PC-9 (cell line): ENCODE data around the gene PTPN22. TPM values are rescaled to one million over a fixed set of nuclear protein-coding genes. Genes with fewer than 3 reads are reported as not detected.

ENCODE experiments used
- BruUV-seq: library from RNA; stranded (reverse); fragments of 400-500 nt; replicated peaks from 2 replicates; lab custom pipeline; 2021; lab: Mats Ljungman, UMichigan
- CTCF ChIA-PET: fragments of 300-600 bp; sonication (Branson Sonifier 250); formaldehyde crosslinking; loops from one replicate; lab custom pipeline; 2022; ENCODE audit warnings: antibody characterized with exemption; lab: Charles Lee
- POLR2A ChIA-PET: fragments of 300-600 bp; sonication (Branson Sonifier 250); formaldehyde crosslinking; loops from one replicate; lab custom pipeline; 2022; ENCODE audit warnings: antibody characterized with exemption; ENCODE audit not compliant: unreplicated experiment; lab: Charles Lee
- DNase-seq, 2 experiments: peaks; one replicate each; pipeline versions ENCODE4 v3.0.0 to v3.0.0-alpha.2; 2015 to 2022; ENCODE audit warnings: mixed read lengths in 1 of 2
- H2AFZ ChIP-seq: fragments of 200-600 bp; sonication (generic); 2 replicates; pipeline ENCODE4 v1.8.1; 2017; ENCODE audit warnings: antibody characterized with exemption
- H3F3A ChIP-seq: fragments of 200-600 bp; sonication (generic); 2 replicates; pipeline ENCODE4 v1.8.1; 2017; ENCODE audit warnings: antibody characterized with exemption, mild to moderate bottlenecking, low read depth; ENCODE audit not compliant: insufficient read depth
- H3K27ac ChIP-seq: fragments of 200-600 bp; sonication (generic); 2 replicates; pipeline ENCODE4 v1.6.1; 2016; ENCODE audit warnings: mixed run types
- H3K27me3 ChIP-seq: fragments of 200-600 bp; sonication (generic); 2 replicates; pipeline ENCODE4 v1.6.1; 2016; ENCODE audit warnings: low read depth, mixed run types; ENCODE audit not compliant: insufficient read depth
- H3K36me3 ChIP-seq: fragments of 200-600 bp; sonication (generic); 2 replicates; pipeline ENCODE4 v1.6.1; 2016; ENCODE audit warnings: low read depth, mixed run types
- H3K4me1 ChIP-seq: fragments of 200-600 bp; sonication (generic); replicated peaks from 2 replicates; pipeline ENCODE4 v1.6.1; 2016; ENCODE audit warnings: mixed run types; ENCODE audit not compliant: insufficient read depth
- H3K4me2 ChIP-seq: fragments of 200-600 bp; sonication (generic); 2 replicates; pipeline ENCODE4 v1.6.1; 2017; ENCODE audit warnings: mixed run types
- H3K4me3 ChIP-seq: fragments of 200-600 bp; sonication (generic); 2 replicates; pipeline ENCODE4 v1.6.1; 2016; ENCODE audit warnings: mixed run types
- H3K79me2 ChIP-seq: fragments of 200-600 bp; sonication (generic); 2 replicates; pipeline ENCODE4 v1.6.1; 2017; ENCODE audit warnings: low read depth, mixed run types
- H3K9me2 ChIP-seq: fragments of 200-600 bp; sonication (generic); 2 replicates; pipeline ENCODE4 v1.8.1; 2017; ENCODE audit warnings: mild to moderate bottlenecking; ENCODE audit not compliant: insufficient read depth
- H3K9me3 ChIP-seq: fragments of 200-600 bp; sonication (generic); 2 replicates; pipeline ENCODE4 v1.8.1; 2016; ENCODE audit warnings: low read depth; ENCODE audit not compliant: insufficient read depth
- H4K20me1 ChIP-seq: fragments of 200-600 bp; sonication (generic); 2 replicates; pipeline ENCODE4 v1.8.1; 2017; ENCODE audit not compliant: insufficient read depth
- EZH2 ChIP-seq: fragments of 200-600 bp; sonication (generic); IDR thresholded peaks from 2 replicates; pipeline ENCODE4 v1.8.0; 2017; ENCODE audit warnings: antibody characterized with exemption, low read depth
- intact Hi-C: fragments of 100-400 bp; cut with micrococcal nuclease; formaldehyde crosslinking; loops from one replicate; pipeline ENCODE4 v1.10.0; 2022; ENCODE audit not compliant: unreplicated experiment
- total RNA-seq: library from RNA; stranded (reverse); gene quantifications from 2 replicates; pipeline ENCODE4 v1.2.3, GENCODE V29; 2021
- TF ChIP-seq, protein P1 (sequence below): fragments of 200-600 bp; sonication (generic); conservative IDR thresholded peaks from 2 replicates; pipeline ENCODE4 v1.6.1; 2017; ENCODE audit warnings: mixed run types, antibody characterized with exemption, mild to moderate bottlenecking, moderate library complexity

PTPN22 gene
- total RNA-seq, 1 experiment from 2014 or later: 0.11 TPM

DNA sequence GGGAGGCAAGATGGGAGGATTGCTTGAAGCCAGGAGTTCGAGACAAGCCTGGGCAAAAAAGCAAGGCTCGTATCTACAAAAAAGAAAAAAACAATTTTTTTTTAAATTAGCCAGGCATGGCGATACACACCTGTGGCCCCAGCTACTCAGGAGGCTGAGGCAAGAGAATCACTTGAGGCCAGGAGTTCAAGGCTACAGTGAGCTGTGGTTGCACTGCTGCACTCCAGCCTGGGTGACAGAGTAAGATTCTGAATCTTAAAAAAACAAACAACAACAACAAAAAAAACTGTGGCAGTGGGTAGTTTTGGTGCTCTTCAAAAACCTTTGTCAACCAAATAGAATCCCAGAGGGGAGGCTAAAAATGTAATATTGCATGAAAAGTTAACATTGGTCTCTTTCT is 734 bp downstream of the PTPN22 start:
- BruUV-seq: no TSS peak
- H3K4me2 ChIP-seq: no peak overlapping the region
- DNase-seq: no peak
- no peaks in the 10 kb centered on the region for H4K20me1 ChIP-seq
- H3K27me3 ChIP-seq: no peaks in the 10 kb centered on the region
- H3K4me3 ChIP-seq: no peak overlapping the region
- CTCF ChIA-PET: interaction anchor here (0.9 kb wide), 1 partner anchor 58 kb away, joined by 3 read pairs; the partner anchor contains the start of gene HIPK1
- H3K79me2 ChIP-seq: no peaks in the 10 kb centered on the region
- H2AFZ ChIP-seq: no peak overlapping the region
- H3K9me2 ChIP-seq: no peaks in the 10 kb centered on the region
- peaks cover 13% of the 10 kb centered on the region for H3F3A ChIP-seq
- POLR2A ChIA-PET: no interaction called here
- H3K36me3 ChIP-seq: no peaks in the 10 kb centered on the region
- no peak overlapping the region for H3K27ac ChIP-seq
- TF ChIP-seq EZH2: no peak
- TF ChIP-seq, protein P1, sequence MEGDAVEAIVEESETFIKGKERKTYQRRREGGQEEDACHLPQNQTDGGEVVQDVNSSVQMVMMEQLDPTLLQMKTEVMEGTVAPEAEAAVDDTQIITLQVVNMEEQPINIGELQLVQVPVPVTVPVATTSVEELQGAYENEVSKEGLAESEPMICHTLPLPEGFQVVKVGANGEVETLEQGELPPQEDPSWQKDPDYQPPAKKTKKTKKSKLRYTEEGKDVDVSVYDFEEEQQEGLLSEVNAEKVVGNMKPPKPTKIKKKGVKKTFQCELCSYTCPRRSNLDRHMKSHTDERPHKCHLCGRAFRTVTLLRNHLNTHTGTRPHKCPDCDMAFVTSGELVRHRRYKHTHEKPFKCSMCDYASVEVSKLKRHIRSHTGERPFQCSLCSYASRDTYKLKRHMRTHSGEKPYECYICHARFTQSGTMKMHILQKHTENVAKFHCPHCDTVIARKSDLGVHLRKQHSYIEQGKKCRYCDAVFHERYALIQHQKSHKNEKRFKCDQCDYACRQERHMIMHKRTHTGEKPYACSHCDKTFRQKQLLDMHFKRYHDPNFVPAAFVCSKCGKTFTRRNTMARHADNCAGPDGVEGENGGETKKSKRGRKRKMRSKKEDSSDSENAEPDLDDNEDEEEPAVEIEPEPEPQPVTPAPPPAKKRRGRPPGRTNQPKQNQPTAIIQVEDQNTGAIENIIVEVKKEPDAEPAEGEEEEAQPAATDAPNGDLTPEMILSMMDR: no peak
- intact Hi-C loops: no loop called here
- peaks cover 26% of the 10 kb centered on the region; the same call in 1 of the 2 replicates for H3K4me1 ChIP-seq
- peaks cover 3% of the 10 kb centered on the region; the same call in 1 of the 2 replicates for H3K9me3 ChIP-seq

DNA sequence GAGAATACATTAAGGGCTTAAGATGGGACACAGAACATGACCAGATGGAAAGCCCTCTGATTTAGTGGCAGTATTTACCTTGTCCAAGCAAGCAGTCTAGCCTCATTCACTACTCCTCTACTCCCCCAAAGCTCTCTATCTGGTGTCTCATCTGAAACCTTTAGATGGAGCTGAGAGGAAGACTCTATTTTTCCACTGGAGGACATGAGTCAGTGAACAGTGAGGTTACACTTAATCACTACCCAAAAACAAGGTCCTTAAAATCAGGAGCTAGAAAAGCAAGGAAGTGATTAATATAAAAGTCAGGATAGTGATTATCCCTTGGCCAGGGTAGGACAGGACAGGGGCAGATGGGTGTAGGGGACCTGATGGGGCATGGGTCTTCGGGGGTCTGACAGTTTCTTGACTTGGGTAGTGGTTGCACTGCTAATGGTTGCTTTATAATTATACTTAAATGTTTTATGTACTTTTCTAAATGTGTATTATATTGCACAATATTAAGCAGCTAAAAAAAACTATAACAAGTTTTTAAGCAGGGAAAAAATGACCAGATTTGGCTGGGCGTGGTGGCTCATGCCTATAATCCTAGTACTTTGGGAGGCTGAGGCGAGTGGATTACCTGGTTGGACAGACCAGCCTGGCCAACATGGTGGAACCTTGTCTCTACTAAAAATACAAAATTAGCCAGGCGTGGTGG is 3.0 kb downstream of the PTPN22 start:
- Histone ChIP-seq H3K4me3 (no peak overlapping the region), H3K36me3 (no peaks in the 10 kb centered on the region), H2AFZ (no peak overlapping the region), H3K79me2 (no peaks in the 10 kb centered on the region), H3K27me3 (no peaks in the 10 kb centered on the region), H3K4me1 (peaks cover 13% of the 10 kb centered on the region; the same call in 1 of the 2 replicates), H3K4me2 (no peak overlapping the region), H3K27ac (no peak overlapping the region), H3K9me3 (peaks cover 2% of the 10 kb centered on the region; the same call in 1 of the 2 replicates), H4K20me1 (no peaks in the 10 kb centered on the region), H3F3A (no peaks in the 10 kb centered on the region), H3K9me2 (no peaks in the 10 kb centered on the region)
- TF ChIP-seq, protein P1: no peak
- no peak for TF ChIP-seq EZH2
- no TSS peak for BruUV-seq
- CTCF ChIA-PET: no interaction called here
- POLR2A ChIA-PET: no interaction called here
- DNase-seq: no peak
- intact Hi-C loops: no loop called here

DNA sequence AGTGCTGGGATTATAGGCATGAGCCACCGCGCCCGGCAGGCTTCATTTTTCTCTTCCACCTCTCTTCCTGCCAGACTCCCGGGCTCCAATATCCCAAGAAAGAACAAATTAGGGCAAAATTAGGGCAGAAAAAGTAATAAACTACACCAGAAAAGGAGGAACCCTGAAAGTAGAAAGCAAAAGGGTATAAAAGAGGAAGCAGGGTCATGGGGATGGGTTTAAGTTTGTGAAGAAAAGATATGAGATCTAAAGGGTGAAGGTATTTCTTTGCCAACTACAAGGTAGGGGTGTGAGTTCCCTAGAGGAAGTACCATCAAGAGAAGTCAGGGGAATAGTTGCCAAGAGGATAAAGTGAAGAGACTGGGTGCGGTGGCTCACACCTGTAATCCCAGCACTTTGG is 9.9 kb downstream of the PTPN22 start:
- Histone ChIP-seq H2AFZ (no peak overlapping the region), H3K36me3 (no peaks in the 10 kb centered on the region), H3F3A (no peaks in the 10 kb centered on the region), H3K9me2 (no peaks in the 10 kb centered on the region), H3K27ac (no peak overlapping the region), H3K4me3 (no peak overlapping the region), H3K9me3 (no peaks in the 10 kb centered on the region), H3K27me3 (no peaks in the 10 kb centered on the region), H4K20me1 (no peaks in the 10 kb centered on the region), H3K4me2 (no peak overlapping the region), H3K79me2 (no peaks in the 10 kb centered on the region), H3K4me1 (no peaks in the 10 kb centered on the region)
- DNase-seq: no peak
- BruUV-seq: no TSS peak
- ChIA-PET CTCF (no interaction called here), POLR2A (no interaction called here)
- intact Hi-C loops: no loop called here
- TF ChIP-seq, protein P1: no peak
- no peak for TF ChIP-seq EZH2
